Occipital lobe (tissue), 2 donors: ENCODE results near the gene DHX16. TPM values are rescaled to one million over a fixed set of nuclear protein-coding genes. Genes with fewer than 3 reads are reported as not detected.
A peak's percentile ranks its signal among the peaks of the same experiment; 100 is the strongest.

Experiments used
- DNase-seq: peaks from one replicate; lab custom pipeline; 2025; lab: John Stamatoyannopoulos, UW
- total RNA-seq: library from RNA; depleted of rRNA; stranded (reverse); fragments of >200 nt; gene quantifications from one replicate; pipeline ENCODE4 v1.2.3, GENCODE V29; 2014

Gene DHX16
- total RNA-seq, 1 donor from 2014 or later = 20.9 TPM

- no peak for DNase-seq
Observed at GRCh38 chr6:30696432-30696831, 23.6 kb upstream of the DHX16 start.

GRCh38 chr6:30691208-30691847 is 18.5 kb upstream of the DHX16 start:
- DNase-seq = no peak

GRCh38 chr6:30690403-30691207 is 17.8 kb upstream of the DHX16 start, which contains the start of gene NRM:
Gene NRM (minus strand): TSS chr6:30690984. CDS start chr6:30690974, 10 bp downstream.
- peak; percentile 78 for DNase-seq

GRCh38 chr6:30689985-30690384 is 17.2 kb upstream of the DHX16 start:
- DNase-seq = no peak

GRCh38 chr6:30689022-30689865 is 16.4 kb upstream of the DHX16 start:
- no peak for DNase-seq

- DNase-seq = no peak
Observed at GRCh38 chr6:30688569-30688968, 15.8 kb upstream of the DHX16 start.

- no peak for DNase-seq
Observed at GRCh38 chr6:30687659-30688431, 15.0 kb upstream of the DHX16 start.

- peak; percentile 69 for DNase-seq
Observed at GRCh38 chr6:30686908-30687658, 14.3 kb upstream of the DHX16 start.

- no peak for DNase-seq
Observed at GRCh38 chr6:30686009-30686907, 13.5 kb upstream of the DHX16 start, which contains the start of gene PPP1R18. Gene PPP1R18 (minus strand): TSS chr6:30686645. CDS start chr6:30686018, 627 bp downstream.

- no peak for DNase-seq
Observed at GRCh38 chr6:30685157-30686008, 12.6 kb upstream of the DHX16 start.

- DNase-seq = no peak
Observed at GRCh38 chr6:30684386-30685156, 11.8 kb upstream of the DHX16 start.

GRCh38 chr6:30683980-30684338 is 11.2 kb upstream of the DHX16 start:
- DNase-seq = no peak

- no peak for DNase-seq
Observed at GRCh38 chr6:30683183-30683979, 10.6 kb upstream of the DHX16 start.

GRCh38 chr6:30682143-30683117 is 9.6 kb upstream of the DHX16 start:
- peak; percentile 25 for DNase-seq

- DNase-seq = no peak
Observed at GRCh38 chr6:30681766-30682142, 8.9 kb upstream of the DHX16 start.
